ENCODE data around the gene ABAT.

ABAT gene

DNA sequence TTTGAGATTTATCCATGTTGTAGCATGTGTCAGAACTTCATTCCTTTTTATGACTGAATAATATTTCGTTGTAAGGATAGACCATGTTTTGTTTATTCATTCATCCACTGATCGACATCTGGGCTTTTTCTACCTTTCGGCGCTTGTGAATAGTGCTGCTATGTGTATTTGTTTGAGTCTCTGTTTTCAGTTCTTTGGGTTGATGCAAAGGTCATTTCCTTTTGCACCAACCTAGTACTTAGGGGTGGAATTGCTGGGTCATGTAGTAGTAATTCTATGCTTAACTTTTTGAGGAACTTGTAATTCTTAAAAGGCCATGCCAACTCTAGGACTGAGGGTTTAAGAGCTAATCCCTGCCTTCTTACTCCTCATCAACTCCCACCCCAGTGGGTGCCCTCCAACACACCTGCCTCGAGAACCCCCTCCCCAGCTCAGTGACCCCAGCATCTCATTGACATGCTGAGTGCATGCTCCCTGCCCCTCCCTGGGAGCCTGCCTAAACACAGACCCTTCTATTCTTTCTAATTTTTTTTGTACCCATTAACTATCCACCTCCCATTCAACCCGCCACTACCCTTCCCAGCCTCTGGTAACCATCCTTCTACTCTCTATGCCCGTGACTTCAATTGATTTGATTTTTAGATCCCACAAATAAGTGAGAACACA is 51.2 kb downstream of the ABAT start:
- Histone ChIP-seq H3K9me2 (replicated peaks; ENCODE audit: insufficient read depth, low read length) (no peaks in the 10 kb centered on the region), H3F3A (ENCODE audit: insufficient read depth) (no peaks in the 10 kb centered on the region), H2AFZ (ENCODE audit: low read depth, low read length, severe bottlenecking) (no peak overlapping the region), H3K27me3 (ENCODE audit: low read length) (no peaks in the 10 kb centered on the region), H4K20me1 (ENCODE audit: low read depth, low read length) (no peaks in the 10 kb centered on the region), H3K4me3 (ENCODE audit: insufficient read depth, low read length, poor library complexity, severe bottlenecking) (no peak overlapping the region), H3K4me2 (ENCODE audit: low read depth, low read length, poor library complexity, severe bottlenecking) (no peak overlapping the region), H3K79me2 (ENCODE audit: insufficient read depth, low read length) (no peaks in the 10 kb centered on the region), H3K9me3 (ENCODE audit: insufficient read depth, low read length) (no peaks in the 10 kb centered on the region), H3K36me3 (ENCODE audit: low read length) (no peaks in the 10 kb centered on the region), H3K27ac (ENCODE audit: low read depth, low read length) (no peak overlapping the region), H3K9ac (ENCODE audit: low read length) (no peak overlapping the region)
- TF ChIP-seq, protein P1, sequence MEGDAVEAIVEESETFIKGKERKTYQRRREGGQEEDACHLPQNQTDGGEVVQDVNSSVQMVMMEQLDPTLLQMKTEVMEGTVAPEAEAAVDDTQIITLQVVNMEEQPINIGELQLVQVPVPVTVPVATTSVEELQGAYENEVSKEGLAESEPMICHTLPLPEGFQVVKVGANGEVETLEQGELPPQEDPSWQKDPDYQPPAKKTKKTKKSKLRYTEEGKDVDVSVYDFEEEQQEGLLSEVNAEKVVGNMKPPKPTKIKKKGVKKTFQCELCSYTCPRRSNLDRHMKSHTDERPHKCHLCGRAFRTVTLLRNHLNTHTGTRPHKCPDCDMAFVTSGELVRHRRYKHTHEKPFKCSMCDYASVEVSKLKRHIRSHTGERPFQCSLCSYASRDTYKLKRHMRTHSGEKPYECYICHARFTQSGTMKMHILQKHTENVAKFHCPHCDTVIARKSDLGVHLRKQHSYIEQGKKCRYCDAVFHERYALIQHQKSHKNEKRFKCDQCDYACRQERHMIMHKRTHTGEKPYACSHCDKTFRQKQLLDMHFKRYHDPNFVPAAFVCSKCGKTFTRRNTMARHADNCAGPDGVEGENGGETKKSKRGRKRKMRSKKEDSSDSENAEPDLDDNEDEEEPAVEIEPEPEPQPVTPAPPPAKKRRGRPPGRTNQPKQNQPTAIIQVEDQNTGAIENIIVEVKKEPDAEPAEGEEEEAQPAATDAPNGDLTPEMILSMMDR (IDR thresholded peaks at IDR 0.05; ENCODE audit: insufficient read depth, low read length, poor library complexity, severe bottlenecking) = no peak
- TF ChIP-seq EZH2phosphoT487 (conservative IDR thresholded peaks at IDR 0.05; ENCODE audit: low read length) = no peak

DNA sequence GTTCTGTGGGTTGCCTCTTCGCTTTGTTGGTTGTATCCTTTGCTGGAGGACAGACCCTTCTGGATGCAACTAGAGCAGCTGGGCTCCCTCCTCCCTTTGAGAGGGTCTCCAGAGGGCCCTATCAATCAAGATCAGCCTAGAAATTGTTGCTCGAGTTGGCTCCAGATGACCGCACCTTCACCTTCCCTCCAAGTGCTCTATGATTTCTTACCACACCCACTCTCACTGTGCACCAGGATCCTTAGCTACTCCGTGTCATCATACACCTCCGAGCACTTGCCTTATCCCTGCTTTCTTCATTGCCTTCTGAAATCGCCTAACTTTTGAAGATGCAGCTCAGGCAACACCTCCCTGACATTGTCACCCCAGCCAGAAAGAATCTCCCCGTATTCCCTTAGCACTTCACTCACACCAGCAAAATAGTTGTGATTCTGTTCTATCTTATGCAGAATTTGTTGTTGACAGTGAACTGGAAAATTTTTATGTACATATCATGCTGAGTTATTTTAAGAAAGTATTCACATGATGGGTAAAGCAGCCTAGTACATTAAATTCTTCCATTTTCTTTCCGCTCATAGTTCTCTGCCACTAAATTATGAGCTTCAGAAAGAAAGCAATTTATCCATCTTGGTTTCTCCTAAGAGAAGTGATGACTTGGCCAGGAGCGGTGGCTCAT is 52.9 kb downstream of the ABAT start:
- no peaks in the 10 kb centered on the region for H3K27me3 ChIP-seq (ENCODE audit: low read length)
- H2AFZ ChIP-seq (ENCODE audit: low read depth, low read length, severe bottlenecking) = no peak overlapping the region
- H3K4me2 ChIP-seq (ENCODE audit: low read depth, low read length, poor library complexity, severe bottlenecking) = no peak overlapping the region
- H3K9ac ChIP-seq (ENCODE audit: low read length) = no peak overlapping the region
- no peak for TF ChIP-seq EZH2phosphoT487 (conservative IDR thresholded peaks at IDR 0.05; ENCODE audit: low read length)
- TF ChIP-seq, protein P1 (IDR thresholded peaks at IDR 0.05; ENCODE audit: insufficient read depth, low read length, poor library complexity, severe bottlenecking) = no peak
- H3K9me3 ChIP-seq (ENCODE audit: insufficient read depth, low read length) = no peaks in the 10 kb centered on the region
- no peaks in the 10 kb centered on the region for H3F3A ChIP-seq (ENCODE audit: insufficient read depth)
- no peaks in the 10 kb centered on the region for H4K20me1 ChIP-seq (ENCODE audit: low read depth, low read length)
- H3K9me2 ChIP-seq (replicated peaks; ENCODE audit: insufficient read depth, low read length) = no peaks in the 10 kb centered on the region
- H3K4me3 ChIP-seq (ENCODE audit: insufficient read depth, low read length, poor library complexity, severe bottlenecking) = no peak overlapping the region
- H3K79me2 ChIP-seq (ENCODE audit: insufficient read depth, low read length) = no peaks in the 10 kb centered on the region
- H3K36me3 ChIP-seq (ENCODE audit: low read length) = no peaks in the 10 kb centered on the region
- no peak overlapping the region for H3K27ac ChIP-seq (ENCODE audit: low read depth, low read length)

DNA sequence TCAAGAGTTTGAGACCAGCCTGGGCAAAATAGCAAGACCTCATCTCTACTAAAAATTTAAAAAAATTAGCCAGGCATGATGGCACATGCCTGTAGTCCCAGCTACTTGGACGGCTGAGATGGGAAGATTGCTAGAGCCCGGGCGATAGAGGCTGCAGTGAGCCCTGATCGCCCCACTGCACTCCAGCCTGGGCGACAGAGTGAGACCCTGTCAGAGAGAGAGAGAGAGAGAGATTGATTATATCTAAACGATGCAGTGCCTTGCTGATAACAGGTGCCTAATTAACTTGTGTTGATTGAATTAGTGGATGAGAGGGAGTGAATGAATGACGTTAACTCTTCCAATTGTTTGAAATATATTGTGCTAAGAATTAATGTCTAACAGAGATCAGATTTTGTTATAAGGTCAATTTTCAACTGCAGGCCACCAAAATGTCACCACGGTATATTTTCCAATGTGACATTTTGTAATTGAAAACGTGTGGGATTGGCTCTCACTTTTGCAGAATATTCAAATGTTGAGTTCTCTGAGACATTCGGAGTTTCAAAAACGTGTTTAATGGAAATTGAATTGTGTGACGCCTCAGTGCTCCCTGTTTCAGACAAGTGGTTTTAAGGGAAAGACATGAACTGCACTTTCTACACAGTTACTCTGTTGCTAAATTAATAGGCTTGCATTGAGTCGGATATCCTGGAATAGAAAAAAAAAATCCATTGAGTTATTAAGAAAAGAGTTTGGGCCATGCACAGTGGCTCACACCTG is 53.6 kb downstream of the ABAT start:
- Histone ChIP-seq H2AFZ (ENCODE audit: low read depth, low read length, severe bottlenecking) (no peak overlapping the region), H3K27ac (ENCODE audit: low read depth, low read length) (no peak overlapping the region), H4K20me1 (ENCODE audit: low read depth, low read length) (no peaks in the 10 kb centered on the region), H3K4me3 (ENCODE audit: insufficient read depth, low read length, poor library complexity, severe bottlenecking) (no peak overlapping the region), H3K4me2 (ENCODE audit: low read depth, low read length, poor library complexity, severe bottlenecking) (no peak overlapping the region), H3K79me2 (ENCODE audit: insufficient read depth, low read length) (no peaks in the 10 kb centered on the region), H3K9me3 (ENCODE audit: insufficient read depth, low read length) (no peaks in the 10 kb centered on the region), H3F3A (ENCODE audit: insufficient read depth) (no peaks in the 10 kb centered on the region), H3K36me3 (ENCODE audit: low read length) (no peaks in the 10 kb centered on the region), H3K9me2 (replicated peaks; ENCODE audit: insufficient read depth, low read length) (no peaks in the 10 kb centered on the region), H3K9ac (ENCODE audit: low read length) (no peak overlapping the region), H3K27me3 (ENCODE audit: low read length) (no peaks in the 10 kb centered on the region)
- TF ChIP-seq, protein P1 (IDR thresholded peaks at IDR 0.05; ENCODE audit: insufficient read depth, low read length, poor library complexity, severe bottlenecking) = no peak
- TF ChIP-seq EZH2phosphoT487 (conservative IDR thresholded peaks at IDR 0.05; ENCODE audit: low read length) = no peak

Measured in SU-DHL-6 (cell line).